ENCODE data around the gene NEUROD6.

The NEUROD6 gene

GRCh38 chr7:31333291-31333690 is 7.2 kb downstream of the NEUROD6 start:
- no peak for DNase-seq

GRCh38 chr7:31327071-31327470 is 13.5 kb downstream of the NEUROD6 start:
- DNase-seq: peak; percentile 68

GRCh38 chr7:31326416-31326815 is 14.1 kb downstream of the NEUROD6 start:
- no peak for DNase-seq

- DNase-seq: no peak
Measured at GRCh38 chr7:31323101-31323500, 17.4 kb downstream of the NEUROD6 start.

GRCh38 chr7:31320675-31321074 is 19.9 kb downstream of the NEUROD6 start:
- DNase-seq: no peak

- DNase-seq: no peak
Measured at GRCh38 chr7:31318313-31318712, 22.2 kb downstream of the NEUROD6 start.

- no peak for DNase-seq
Measured at GRCh38 chr7:31316876-31317275, 23.6 kb downstream of the NEUROD6 start.

- no peak for DNase-seq
Measured at GRCh38 chr7:31315758-31316157, 24.8 kb downstream of the NEUROD6 start.

GRCh38 chr7:31314781-31315180 is 25.7 kb downstream of the NEUROD6 start:
- no peak for DNase-seq

- DNase-seq: no peak
Measured at GRCh38 chr7:31312889-31313288, 27.6 kb downstream of the NEUROD6 start.

- no peak for DNase-seq
Measured at GRCh38 chr7:31311552-31311951, 29.0 kb downstream of the NEUROD6 start.

- DNase-seq: no peak
Measured at GRCh38 chr7:31310321-31310935, 30.1 kb downstream of the NEUROD6 start.

- DNase-seq: no peak
Measured at GRCh38 chr7:31309407-31309806, 31.1 kb downstream of the NEUROD6 start.

GRCh38 chr7:31308652-31309051 is 31.9 kb downstream of the NEUROD6 start:
- DNase-seq: no peak

- DNase-seq: no peak
Measured at GRCh38 chr7:31307972-31308371, 32.6 kb downstream of the NEUROD6 start.

- no peak for DNase-seq
Measured at GRCh38 chr7:31305260-31305659, 35.3 kb downstream of the NEUROD6 start.

- no peak for DNase-seq
Measured at GRCh38 chr7:31304446-31304845, 36.1 kb downstream of the NEUROD6 start.

GRCh38 chr7:31302356-31302755 is 38.2 kb downstream of the NEUROD6 start:
- no peak for DNase-seq

GRCh38 chr7:31299336-31299735 is 41.2 kb downstream of the NEUROD6 start:
- no peak for DNase-seq

- no peak for DNase-seq
Measured at GRCh38 chr7:31290601-31291000, 49.9 kb downstream of the NEUROD6 start.

Data from fibroblast of skin of back (primary cell).